Activated naive CD4-positive, alpha-beta T cell treated with anti-CD3 and anti-CD28 coated beads, Interleukin-2, amount 50 U/mL, for 24 hours (primary cell): ENCODE results near the gene PLA2G2F.

Experiments
- H3K27ac Mint-ChIP-seq: one replicate; pipeline ENCODE4 v1.8.0; 2021; ENCODE audit warnings: mild to moderate bottlenecking, mixed read lengths
- H3K27me3 Mint-ChIP-seq: one replicate; pipeline ENCODE4 v1.8.0; 2021; ENCODE audit warnings: mixed read lengths
- H3K36me3 Mint-ChIP-seq: one replicate; pipeline ENCODE4 v1.8.0; 2021; ENCODE audit warnings: mixed read lengths
- H3K4me1 Mint-ChIP-seq: one replicate; pipeline ENCODE4 v1.8.0; 2021; ENCODE audit warnings: mixed read lengths
- H3K4me3 Mint-ChIP-seq: one replicate; pipeline ENCODE4 v1.8.0; 2021; ENCODE audit warnings: mild to moderate bottlenecking, mixed read lengths
- H3K9me3 Mint-ChIP-seq: one replicate; pipeline ENCODE4 v1.8.0; 2021; ENCODE audit warnings: mixed read lengths

Gene PLA2G2F

DNA sequence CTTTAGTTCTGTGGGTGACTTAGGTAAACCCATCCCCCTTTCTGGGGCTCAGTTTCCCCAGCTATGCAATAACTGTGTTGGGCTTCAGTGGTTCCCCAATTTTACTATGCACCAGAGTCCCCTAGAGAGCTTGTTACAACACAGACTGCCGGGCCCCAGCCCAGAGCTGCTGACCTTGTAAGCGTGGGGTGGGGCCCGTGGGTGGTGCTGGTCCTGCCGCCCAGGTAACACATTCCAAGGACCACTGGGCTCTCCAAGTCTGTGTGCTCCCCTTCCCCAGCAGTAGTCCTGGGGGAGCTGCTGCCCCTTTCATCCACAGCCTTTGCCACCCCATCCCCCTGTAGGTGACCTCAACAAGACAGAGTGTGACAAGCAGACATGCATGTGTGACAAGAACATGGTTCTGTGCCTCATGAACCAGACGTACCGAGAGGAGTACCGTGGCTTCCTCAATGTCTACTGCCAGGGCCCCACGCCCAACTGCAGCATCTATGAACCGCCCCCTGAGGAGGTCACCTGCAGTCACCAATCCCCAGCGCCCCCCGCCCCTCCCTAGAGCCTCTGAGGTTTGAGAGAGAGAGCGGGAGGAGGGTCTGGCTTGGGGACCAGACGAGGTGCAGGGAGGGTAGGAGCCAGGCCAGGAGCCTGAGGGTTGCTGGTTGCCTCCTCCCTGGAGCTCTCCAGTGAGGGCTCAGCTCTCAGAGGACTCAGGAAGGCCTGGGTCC, 8.9 kb downstream of the PLA2G2F start:
- H3K4me3 Mint-ChIP-seq, result no peak overlapping the region
- no peaks in the 10 kb centered on the region for H3K27me3 Mint-ChIP-seq
- peaks cover 4% of the 10 kb centered on the region for H3K4me1 Mint-ChIP-seq
- H3K27ac Mint-ChIP-seq, result no peak overlapping the region
- no peaks in the 10 kb centered on the region for H3K36me3 Mint-ChIP-seq
- no peaks in the 10 kb centered on the region for H3K9me3 Mint-ChIP-seq

DNA sequence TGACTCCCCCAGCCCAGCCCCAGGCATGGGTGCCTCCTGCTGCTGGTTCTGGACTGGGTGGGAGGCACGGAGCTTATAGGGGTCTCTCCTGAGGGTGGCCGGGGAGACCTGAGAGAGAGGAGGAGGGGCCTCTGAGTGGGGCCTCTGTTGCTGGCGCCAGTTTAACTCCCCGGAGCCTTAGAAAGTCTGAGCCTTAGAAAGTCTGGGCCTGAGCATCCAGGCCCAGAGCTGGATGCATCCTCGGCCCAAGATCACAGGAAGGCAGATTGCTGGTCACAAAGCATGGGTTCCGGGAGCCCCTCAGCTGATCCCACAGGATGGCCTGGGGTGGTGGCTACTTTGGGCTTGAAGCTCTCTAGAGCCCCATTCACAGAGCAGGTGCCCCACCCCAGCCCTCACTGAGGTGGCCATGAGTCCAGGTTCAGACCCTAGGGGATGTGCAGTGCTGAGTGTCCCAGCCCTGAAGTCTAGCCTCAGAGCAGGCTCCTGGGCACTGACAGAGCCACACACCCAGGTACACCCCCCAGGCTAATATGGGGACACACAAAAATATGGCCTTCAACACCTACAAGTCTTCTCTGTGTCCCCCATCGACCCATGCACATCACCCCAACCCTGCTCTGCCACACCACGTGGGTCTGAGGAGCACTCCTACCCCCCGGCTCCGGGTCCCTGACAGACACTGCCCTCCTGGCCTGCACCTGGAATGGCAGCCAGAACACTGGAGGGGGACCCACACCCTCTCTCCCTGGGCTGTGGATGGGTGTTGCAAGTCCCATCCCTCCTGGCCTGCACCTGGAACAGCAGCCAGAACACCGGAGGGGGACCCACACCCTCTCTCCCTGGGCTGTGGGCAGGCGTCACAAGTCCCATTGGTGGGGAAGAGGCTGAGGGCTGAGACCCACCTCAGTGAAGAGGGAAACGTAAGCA, 9.7 kb downstream of the PLA2G2F start:
- Mint-ChIP-seq H3K4me1 (peaks cover 4% of the 10 kb centered on the region), H3K9me3 (no peaks in the 10 kb centered on the region), H3K27me3 (no peaks in the 10 kb centered on the region), H3K27ac (no peak overlapping the region), H3K4me3 (no peak overlapping the region), H3K36me3 (no peaks in the 10 kb centered on the region)

- H3K4me1 Mint-ChIP-seq, result peaks cover 10% of the 10 kb centered on the region
- H3K27me3 Mint-ChIP-seq, result no peaks in the 10 kb centered on the region
- H3K9me3 Mint-ChIP-seq, result no peaks in the 10 kb centered on the region
- no peak overlapping the region for H3K4me3 Mint-ChIP-seq
- no peak overlapping the region for H3K27ac Mint-ChIP-seq
- H3K36me3 Mint-ChIP-seq, result no peaks in the 10 kb centered on the region
These were observed 10.6 kb downstream of the PLA2G2F start for GRCh38 chr1:20149601-20150325.

DNA sequence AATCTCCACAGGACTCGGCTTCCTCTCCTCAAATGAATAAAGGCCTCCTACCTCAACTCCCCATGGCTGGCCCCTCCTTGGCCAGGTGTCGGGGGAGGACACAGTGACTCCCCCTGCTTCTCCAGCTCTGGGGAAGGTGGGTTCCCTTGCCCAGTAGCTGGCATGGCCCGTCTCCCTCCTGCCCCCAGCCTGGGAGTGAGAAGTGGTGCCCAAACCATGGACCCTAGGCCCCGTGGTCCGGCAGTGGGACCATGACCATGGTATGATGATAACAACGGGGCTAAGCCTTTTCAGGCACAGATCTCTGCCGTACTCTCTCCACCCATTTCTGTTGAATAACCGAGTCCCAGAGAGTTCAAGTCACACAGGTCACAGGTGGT, 11.2 kb downstream of the PLA2G2F start:
- peaks cover 12% of the 10 kb centered on the region for H3K4me1 Mint-ChIP-seq
- H3K4me3 Mint-ChIP-seq, result no peak overlapping the region
- H3K27ac Mint-ChIP-seq, result no peak overlapping the region
- H3K9me3 Mint-ChIP-seq, result no peaks in the 10 kb centered on the region
- H3K36me3 Mint-ChIP-seq, result no peaks in the 10 kb centered on the region
- H3K27me3 Mint-ChIP-seq, result no peaks in the 10 kb centered on the region

DNA sequence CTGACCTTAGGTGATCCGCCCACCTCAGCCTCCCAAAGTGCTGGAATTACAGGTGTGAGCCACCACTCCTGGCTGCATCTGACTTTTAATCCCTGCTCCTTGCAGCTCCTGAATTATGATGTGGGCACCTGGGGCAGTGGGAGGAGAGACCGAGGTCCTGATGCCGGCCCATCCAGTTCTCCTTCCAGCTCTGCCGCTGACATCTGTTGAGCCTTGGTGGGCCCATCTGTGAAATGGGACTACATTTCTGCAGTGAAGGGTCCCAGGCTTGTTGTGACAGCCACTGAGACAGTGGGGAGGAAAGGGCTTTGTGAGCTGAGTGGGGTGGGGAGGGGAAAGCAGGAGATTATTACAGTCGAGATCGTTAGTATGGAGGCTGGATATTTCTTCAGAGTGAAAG, 11.8 kb downstream of the PLA2G2F start:
- peak overlapping the region; percentile 13 for H3K4me3 Mint-ChIP-seq
- H3K4me1 Mint-ChIP-seq, result peaks cover 12% of the 10 kb centered on the region
- no peak overlapping the region for H3K27ac Mint-ChIP-seq
- H3K27me3 Mint-ChIP-seq, result no peaks in the 10 kb centered on the region
- no peaks in the 10 kb centered on the region for H3K36me3 Mint-ChIP-seq
- no peaks in the 10 kb centered on the region for H3K9me3 Mint-ChIP-seq

- Mint-ChIP-seq H3K4me1 (peaks cover 12% of the 10 kb centered on the region), H3K36me3 (no peaks in the 10 kb centered on the region), H3K27me3 (no peaks in the 10 kb centered on the region), H3K27ac (no peak overlapping the region), H3K4me3 (peak overlapping the region; percentile 87), H3K9me3 (no peaks in the 10 kb centered on the region)
These were observed 12.9 kb downstream of the PLA2G2F start for GRCh38 chr1:20151906-20152598.

- no peaks in the 10 kb centered on the region for H3K27me3 Mint-ChIP-seq
- H3K27ac Mint-ChIP-seq, result no peak overlapping the region
These were observed 13.4 kb downstream of the PLA2G2F start for GRCh38 chr1:20152599-20152930.

GRCh38 chr1:20153000-20153418, 13.9 kb downstream of the PLA2G2F start:
- Mint-ChIP-seq H3K27ac (no peak overlapping the region), H3K4me3 (no peak overlapping the region)

More at GRCh38 chr1:20152599-20152930, 13.4 kb downstream of the PLA2G2F start:
- Mint-ChIP-seq H3K36me3 (no peaks in the 10 kb centered on the region), H3K4me1 (peaks cover 12% of the 10 kb centered on the region), H3K4me3 (peak overlapping the region; percentile 87), H3K9me3 (no peaks in the 10 kb centered on the region)

DNA sequence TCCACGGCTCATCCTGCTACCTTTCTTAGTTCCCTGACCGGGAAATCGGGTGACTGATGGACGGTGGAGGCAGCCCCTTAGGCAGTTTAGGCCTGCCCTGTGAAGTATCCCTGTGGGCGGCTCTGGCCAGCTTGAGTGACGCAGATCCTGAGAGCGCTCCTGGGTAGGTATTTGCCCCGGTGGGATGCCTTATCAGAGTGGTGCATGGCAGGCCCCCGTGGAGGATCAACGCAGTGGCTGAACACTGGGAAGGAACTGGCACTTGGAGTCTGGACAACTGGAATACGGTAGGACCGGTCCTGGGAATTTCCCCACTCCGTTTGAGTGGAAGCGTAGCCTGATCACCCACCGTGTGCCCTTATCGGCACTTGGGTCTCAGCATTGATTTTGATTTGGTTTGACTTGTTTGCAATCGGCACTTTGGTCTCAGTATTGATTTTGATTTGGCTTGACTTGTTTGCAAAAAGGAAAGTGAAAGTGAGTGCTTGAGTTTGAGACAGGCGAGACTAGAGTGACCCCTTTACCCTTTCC, 15.2 kb downstream of the PLA2G2F start:
- Mint-ChIP-seq H3K27me3 (no peaks in the 10 kb centered on the region), H3K27ac (no peak overlapping the region), H3K4me3 (peak overlapping the region; percentile 49), H3K9me3 (no peaks in the 10 kb centered on the region), H3K4me1 (peaks cover 12% of the 10 kb centered on the region), H3K36me3 (no peaks in the 10 kb centered on the region)

More at GRCh38 chr1:20153000-20153418, 13.9 kb downstream of the PLA2G2F start:
- peaks cover 12% of the 10 kb centered on the region for H3K4me1 Mint-ChIP-seq
- no peaks in the 10 kb centered on the region for H3K27me3 Mint-ChIP-seq
- no peaks in the 10 kb centered on the region for H3K9me3 Mint-ChIP-seq
- no peaks in the 10 kb centered on the region for H3K36me3 Mint-ChIP-seq

- H3K4me3 Mint-ChIP-seq, result no peak overlapping the region
- peaks cover 8% of the 10 kb centered on the region for H3K4me1 Mint-ChIP-seq
- no peak overlapping the region for H3K27ac Mint-ChIP-seq
- H3K27me3 Mint-ChIP-seq, result no peaks in the 10 kb centered on the region
- H3K36me3 Mint-ChIP-seq, result peaks cover 6% of the 10 kb centered on the region
- no peaks in the 10 kb centered on the region for H3K9me3 Mint-ChIP-seq
These were observed 19.4 kb downstream of the PLA2G2F start for GRCh38 chr1:20158358-20159070.

- H3K9me3 Mint-ChIP-seq, result peaks cover 2% of the 10 kb centered on the region
- H3K27ac Mint-ChIP-seq, result no peak overlapping the region
- H3K4me1 Mint-ChIP-seq, result no peaks in the 10 kb centered on the region
- H3K27me3 Mint-ChIP-seq, result no peaks in the 10 kb centered on the region
- H3K36me3 Mint-ChIP-seq, result peaks cover 6% of the 10 kb centered on the region
- no peak overlapping the region for H3K4me3 Mint-ChIP-seq
These were observed 20.9 kb downstream of the PLA2G2F start for GRCh38 chr1:20160034-20160433.

DNA sequence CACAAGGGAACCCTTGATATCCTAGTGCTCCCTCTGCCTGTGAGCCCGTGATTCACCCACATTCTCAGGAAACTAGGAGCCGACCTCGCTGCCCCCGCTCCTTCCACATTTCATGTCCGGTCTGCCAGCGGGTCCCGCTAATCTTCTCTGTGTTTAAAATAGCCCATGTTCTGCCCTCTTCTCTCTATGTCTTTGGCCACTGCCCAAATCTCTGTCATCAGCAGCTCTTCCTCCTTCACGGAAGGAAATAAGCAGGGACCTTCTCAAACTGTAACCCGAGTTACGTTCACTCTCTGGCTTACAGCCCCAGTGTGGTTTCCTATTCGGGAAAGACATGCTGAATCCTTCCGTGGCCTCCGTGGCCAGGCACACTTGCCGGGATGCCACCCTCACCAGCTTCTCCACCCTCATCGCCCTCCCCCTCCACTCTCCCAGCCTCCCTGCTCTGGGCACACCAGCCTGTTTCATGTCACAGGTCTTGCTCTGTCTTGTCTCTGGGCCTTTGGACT, 25.6 kb downstream of the PLA2G2F start:
- Mint-ChIP-seq H3K9me3 (peaks cover 6% of the 10 kb centered on the region), H3K27ac (no peak overlapping the region), H3K4me1 (no peaks in the 10 kb centered on the region), H3K27me3 (no peaks in the 10 kb centered on the region), H3K4me3 (no peak overlapping the region), H3K36me3 (peaks cover 9% of the 10 kb centered on the region)

DNA sequence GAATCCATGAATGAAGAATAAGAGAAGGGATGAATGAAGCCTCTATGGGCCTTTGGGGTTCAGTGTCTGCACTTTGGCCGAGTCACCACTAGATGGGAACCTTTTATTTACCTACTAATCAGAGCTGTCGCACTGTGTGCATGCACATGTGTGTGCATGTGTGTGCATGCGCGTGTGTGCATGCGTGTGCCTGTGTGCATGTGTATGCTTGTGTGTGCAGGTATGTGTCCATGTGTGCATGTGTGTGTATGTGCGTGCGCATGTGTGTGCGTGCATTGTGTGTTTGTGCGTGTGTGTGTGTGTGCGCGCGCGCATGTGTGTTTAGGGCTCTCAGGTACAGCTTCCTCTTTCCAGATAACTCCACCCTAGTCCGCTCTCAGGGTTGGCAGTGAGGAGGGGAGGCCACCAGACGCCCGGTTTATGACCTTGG, 26.4 kb downstream of the PLA2G2F start:
- H3K36me3 Mint-ChIP-seq, result peaks cover 9% of the 10 kb centered on the region
- peaks cover 6% of the 10 kb centered on the region for H3K9me3 Mint-ChIP-seq
- H3K27ac Mint-ChIP-seq, result no peak overlapping the region
- no peak overlapping the region for H3K4me3 Mint-ChIP-seq
- no peaks in the 10 kb centered on the region for H3K4me1 Mint-ChIP-seq
- H3K27me3 Mint-ChIP-seq, result no peaks in the 10 kb centered on the region

GRCh38 chr1:20166051-20166450, 26.9 kb downstream of the PLA2G2F start:
- peaks cover 6% of the 10 kb centered on the region for H3K9me3 Mint-ChIP-seq
- no peaks in the 10 kb centered on the region for H3K27me3 Mint-ChIP-seq

More at GRCh38 chr1:20166051-20166450, 26.9 kb downstream of the PLA2G2F start:
- Mint-ChIP-seq H3K27ac (no peak overlapping the region), H3K36me3 (peaks cover 9% of the 10 kb centered on the region), H3K4me1 (no peaks in the 10 kb centered on the region), H3K4me3 (no peak overlapping the region)
